NT2/D1 (cell line): ENCODE data around the gene OGFR.

ENCODE experiments used
- DNase-seq: peaks from one replicate; pipeline ENCODE4 v3.0.0-alpha.2; 2011; ENCODE audit warnings: low read depth, low spot score
- H3K27me3 ChIP-seq: 2 replicates; pipeline ENCODE4 v1.6.0; 2011; ENCODE audit warnings: mild to moderate bottlenecking; ENCODE audit not compliant: insufficient read length, insufficient read depth
- H3K36me3 ChIP-seq: 2 replicates; pipeline ENCODE4 v1.6.1; 2011; ENCODE audit warnings: mild to moderate bottlenecking, low read length, mixed read lengths; ENCODE audit not compliant: insufficient read depth, insufficient read length
- H3K4me1 ChIP-seq: 2 replicates; pipeline ENCODE4 v1.5.1; 2011; ENCODE audit not compliant: insufficient read depth, insufficient read length
- H3K4me3 ChIP-seq: 2 replicates; pipeline ENCODE4 v1.5.1; 2011; ENCODE audit warnings: low read depth; ENCODE audit not compliant: insufficient read length
- H3K9ac ChIP-seq: 2 replicates; pipeline ENCODE4 v1.6.0; 2011; ENCODE audit warnings: low read depth; ENCODE audit not compliant: insufficient read length
- H3K9me3 ChIP-seq: 2 replicates; pipeline ENCODE4 v1.5.1; 2011; ENCODE audit warnings: mild to moderate bottlenecking, low read length; ENCODE audit not compliant: insufficient read depth
- SUZ12 ChIP-seq: IDR thresholded peaks from 2 replicates; pipeline ENCODE4 v1.6.1; 2011; ENCODE audit not compliant: insufficient read length, insufficient read depth; ENCODE audit errors: extremely low read depth
- YY1 ChIP-seq: IDR thresholded peaks from 2 replicates; pipeline ENCODE4 v1.6.1; 2011; ENCODE audit not compliant: insufficient read length, insufficient read depth
- ZNF274 ChIP-seq: IDR thresholded peaks from 2 replicates; pipeline ENCODE4 v1.6.1; 2011; ENCODE audit warnings: mild to moderate bottlenecking, low read depth, low read length

OGFR gene

GRCh38 chr20:62805711-62806382 lies 1.2 kb downstream of the OGFR start:
- Histone ChIP-seq H3K27me3 (peaks cover 10% of the 10 kb centered on the region), H3K9ac (peak overlapping the region; percentile 93), H3K9me3 (no peaks in the 10 kb centered on the region), H3K4me3 (peak overlapping the region; percentile 61), H3K36me3 (peaks cover 61% of the 10 kb centered on the region), H3K4me1 (peaks cover 23% of the 10 kb centered on the region)
- no peak for DNase-seq
- TF ChIP-seq ZNF274 (no peak), SUZ12 (no peak), YY1 (no peak)

GRCh38 chr20:62806383-62807050 lies 1.9 kb downstream of the OGFR start:
- DNase-seq = no peak
- no peak for TF ChIP-seq ZNF274
- TF ChIP-seq SUZ12 = no peak
- TF ChIP-seq YY1 = no peak
- Histone ChIP-seq H3K4me3 (no peak overlapping the region), H3K9me3 (no peaks in the 10 kb centered on the region), H3K27me3 (peaks cover 10% of the 10 kb centered on the region), H3K4me1 (peaks cover 21% of the 10 kb centered on the region), H3K9ac (peak overlapping the region; percentile 36), H3K36me3 (peaks cover 59% of the 10 kb centered on the region)

- no peak for TF ChIP-seq ZNF274
- no peak for TF ChIP-seq YY1
- no peak for TF ChIP-seq SUZ12
- Histone ChIP-seq H3K9me3 (no peaks in the 10 kb centered on the region), H3K36me3 (peaks cover 64% of the 10 kb centered on the region), H3K4me1 (peaks cover 21% of the 10 kb centered on the region), H3K27me3 (peaks cover 10% of the 10 kb centered on the region), H3K9ac (peak overlapping the region; percentile 32), H3K4me3 (no peak overlapping the region)
- DNase-seq = no peak
Measured at GRCh38 chr20:62807444-62808210, 3.0 kb downstream of the OGFR start.

GRCh38 chr20:62808211-62808865 lies 3.7 kb downstream of the OGFR start:
- no peak overlapping the region for H3K9ac ChIP-seq
- peak; percentile 62 for DNase-seq
- TF ChIP-seq SUZ12 (no peak), YY1 (no peak), ZNF274 (no peak)
- no peaks in the 10 kb centered on the region for H3K9me3 ChIP-seq
- H3K4me3 ChIP-seq = no peak overlapping the region
- H3K36me3 ChIP-seq = peaks cover 69% of the 10 kb centered on the region
- H3K27me3 ChIP-seq = peaks cover 9% of the 10 kb centered on the region
- H3K4me1 ChIP-seq = peaks cover 21% of the 10 kb centered on the region

GRCh38 chr20:62809530-62810428 lies 5.1 kb downstream of the OGFR start:
- H3K9ac ChIP-seq = peak overlapping the region; percentile 51
- peaks cover 82% of the 10 kb centered on the region for H3K36me3 ChIP-seq
- no peak for DNase-seq
- no peak overlapping the region for H3K4me3 ChIP-seq
- no peaks in the 10 kb centered on the region for H3K27me3 ChIP-seq
- TF ChIP-seq YY1 (no peak), ZNF274 (no peak), SUZ12 (no peak)
- H3K9me3 ChIP-seq = no peaks in the 10 kb centered on the region
- H3K4me1 ChIP-seq = peaks cover 26% of the 10 kb centered on the region

GRCh38 chr20:62811320-62811719 lies 6.7 kb downstream of the OGFR start:
- H3K9me3 ChIP-seq = no peaks in the 10 kb centered on the region
- peaks cover 77% of the 10 kb centered on the region for H3K36me3 ChIP-seq
- TF ChIP-seq ZNF274 = no peak
- no peak for TF ChIP-seq YY1
- TF ChIP-seq SUZ12 = no peak
- no peak overlapping the region for H3K9ac ChIP-seq
- H3K4me1 ChIP-seq = peaks cover 25% of the 10 kb centered on the region
- DNase-seq = no peak
- no peaks in the 10 kb centered on the region for H3K27me3 ChIP-seq
- no peak overlapping the region for H3K4me3 ChIP-seq
